UCSD-AML1 (cell line): Measurements from ENCODE around the gene EP400.
"Not testable (repeated sequence)": the region's sequence is repeated elsewhere in the genome, so short reads cannot be mapped to it uniquely, and the experiment has no call there.

Source experiments
- DNase-seq: peaks from one replicate; lab custom pipeline; 2025; ENCODE audit not compliant: unreplicated experiment; lab: John Stamatoyannopoulos, UW

Gene EP400

DNA sequence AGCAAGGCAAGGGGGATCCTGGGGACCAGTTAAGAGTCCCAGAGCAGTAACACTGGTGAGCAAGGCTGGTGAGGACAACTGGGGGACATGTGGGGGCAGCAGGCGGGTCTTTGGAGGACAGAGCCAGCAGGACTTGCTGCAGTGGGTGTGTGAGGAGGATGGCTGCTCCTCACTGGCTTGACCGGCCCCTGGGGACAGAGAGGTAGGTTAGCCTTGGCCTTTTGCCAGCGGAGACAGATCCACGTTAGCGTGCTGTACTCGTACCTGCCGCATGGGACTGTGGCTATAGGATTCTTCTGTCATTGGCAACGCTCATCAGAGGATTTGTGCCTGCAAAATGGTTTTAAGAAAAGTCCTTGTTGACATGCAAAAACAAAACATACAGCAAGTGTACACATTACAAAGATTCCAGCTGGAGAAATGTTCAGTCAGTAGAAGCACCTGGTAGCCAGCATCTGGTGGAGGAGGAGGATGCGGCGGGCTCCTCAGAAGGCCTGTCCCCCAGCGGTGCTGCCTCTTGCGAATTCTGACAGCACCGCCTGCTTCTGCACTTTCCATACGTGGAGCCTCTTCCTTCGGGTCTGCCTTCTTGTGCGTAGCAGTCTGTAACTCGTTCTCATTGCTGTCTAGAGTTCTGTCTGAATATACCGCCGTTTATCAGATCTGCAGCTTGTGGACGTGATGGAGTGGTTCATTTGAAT lies 91.3 kb downstream of the EP400 start:
- DNase-seq = no peak

DNA sequence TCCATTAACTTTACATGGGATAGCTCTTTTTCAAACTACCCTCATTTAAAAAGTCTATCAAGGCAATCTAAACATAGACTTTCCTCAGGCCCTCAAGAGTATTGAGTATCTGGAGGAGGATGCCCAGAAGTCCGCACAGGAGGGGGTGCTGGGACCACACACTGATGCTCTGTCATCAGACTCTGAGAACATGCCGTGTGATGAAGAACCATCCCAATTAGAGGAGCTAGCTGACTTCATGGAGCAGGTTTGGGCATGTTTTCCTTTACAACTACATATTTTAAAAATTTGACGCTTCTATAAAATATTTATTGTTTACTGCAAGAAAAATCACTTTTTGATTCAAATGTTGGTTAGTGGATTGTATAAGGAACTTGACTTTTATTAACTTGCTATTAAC lies 93.5 kb downstream of the EP400 start:
- no peak for DNase-seq

DNA sequence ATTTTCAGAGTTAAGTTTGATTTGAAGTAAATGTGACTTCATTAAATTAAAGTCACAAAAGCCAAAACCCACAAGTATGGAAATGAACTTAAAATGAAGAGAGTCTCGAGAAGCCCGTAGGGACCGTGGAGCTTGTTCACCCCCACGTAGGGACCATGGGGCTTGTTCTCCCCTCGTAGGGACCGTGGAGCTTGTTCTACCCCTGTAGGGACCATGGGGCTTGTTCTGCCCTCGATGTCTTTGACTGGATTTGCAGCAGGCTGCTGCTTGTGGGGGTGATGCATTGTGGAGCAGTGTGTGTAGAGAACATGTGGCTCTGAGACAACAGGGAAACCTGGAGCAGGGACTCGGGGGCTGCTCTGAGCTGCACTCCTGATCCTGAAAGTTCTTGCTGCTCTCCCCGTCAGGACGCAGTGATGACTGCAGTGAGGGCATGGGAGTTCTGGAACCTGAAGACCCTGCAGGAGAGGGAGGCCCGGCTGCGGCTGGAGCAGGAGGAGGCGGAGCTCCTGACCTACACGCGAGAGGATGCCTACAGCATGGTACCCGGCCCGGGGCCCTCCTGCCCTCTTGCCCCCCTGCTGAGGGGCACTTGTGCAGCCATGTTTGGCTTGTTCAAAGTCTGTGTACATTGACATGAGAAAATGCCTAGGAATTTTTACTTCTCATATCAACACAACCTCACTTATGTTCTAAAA lies 94.2 kb downstream of the EP400 start:
- no peak for DNase-seq

DNA sequence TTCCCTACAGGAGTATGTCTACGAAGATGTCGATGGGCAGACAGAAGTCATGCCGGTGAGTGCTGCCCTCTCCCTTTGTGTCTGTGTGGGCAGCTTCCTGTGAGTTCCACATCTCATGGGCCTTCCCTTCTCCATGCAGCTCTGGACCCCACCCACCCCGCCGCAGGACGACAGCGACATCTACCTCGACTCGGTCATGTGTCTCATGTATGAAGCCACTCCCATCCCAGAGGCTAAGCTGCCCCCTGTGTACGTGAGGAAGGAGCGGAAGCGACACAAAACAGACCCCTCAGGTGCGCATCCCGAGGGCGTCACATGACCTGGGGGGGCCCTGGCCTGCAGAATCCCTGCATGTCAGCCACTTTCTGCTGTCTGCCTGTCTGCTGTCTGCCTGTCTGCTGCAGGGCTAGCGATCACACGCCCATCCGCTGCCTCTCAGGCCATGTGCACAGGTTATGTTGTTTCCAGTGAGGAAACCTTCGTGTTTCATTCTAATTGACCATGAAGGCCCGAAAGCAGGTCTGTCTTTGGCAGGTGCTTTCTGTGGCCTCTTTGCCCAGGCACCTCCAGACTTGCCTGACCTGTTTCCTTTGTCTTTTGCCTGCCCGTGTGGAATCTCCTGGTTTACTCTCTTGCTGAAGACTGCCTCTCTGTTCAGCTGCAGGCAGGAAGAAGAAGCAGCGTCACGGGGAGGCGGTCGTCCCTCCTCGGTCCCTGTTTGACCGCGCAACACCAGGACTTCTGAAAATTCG lies 95.1 kb downstream of the EP400 start:
- DNase-seq = no peak

DNA sequence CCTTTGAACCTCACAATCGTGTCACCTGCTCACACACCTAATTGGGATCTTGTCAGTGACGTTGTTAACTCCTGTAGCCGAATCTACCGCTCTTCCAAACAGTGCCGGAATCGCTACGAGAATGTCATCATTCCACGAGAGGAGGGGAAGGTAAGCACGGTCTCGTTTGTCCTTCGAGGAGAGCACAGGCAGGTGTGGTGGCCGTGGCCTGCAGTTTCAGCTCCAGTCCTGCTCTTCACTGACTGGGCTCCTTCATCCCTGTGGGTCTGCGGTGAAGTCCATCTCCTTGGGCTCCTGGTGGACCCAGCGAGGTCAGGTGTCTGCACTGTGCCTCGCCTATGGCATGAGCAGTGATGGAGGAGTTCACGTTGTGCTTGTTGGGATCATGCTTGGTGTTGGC lies 96.0 kb downstream of the EP400 start:
- no peak for DNase-seq

DNA sequence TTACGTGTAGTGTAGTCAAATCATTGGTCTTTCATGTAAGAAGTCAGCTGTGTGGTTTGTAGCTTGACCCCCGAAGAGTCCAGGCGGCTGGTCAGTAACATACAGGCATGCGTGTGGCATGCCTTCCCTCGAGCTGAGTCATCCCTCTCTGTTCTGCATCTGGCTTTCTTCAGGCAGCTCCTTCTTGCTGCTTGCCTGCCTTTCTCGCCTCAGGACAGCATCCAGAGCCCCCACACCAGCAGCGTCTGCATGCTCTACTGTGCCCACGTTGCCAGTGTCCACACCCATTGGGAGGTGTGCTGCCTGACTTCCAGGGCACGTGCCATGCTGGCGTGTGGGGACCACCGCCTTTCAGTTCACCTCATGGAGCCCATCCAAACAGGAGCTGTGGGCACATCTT lies 96.8 kb downstream of the EP400 start:
- no peak for DNase-seq

DNA sequence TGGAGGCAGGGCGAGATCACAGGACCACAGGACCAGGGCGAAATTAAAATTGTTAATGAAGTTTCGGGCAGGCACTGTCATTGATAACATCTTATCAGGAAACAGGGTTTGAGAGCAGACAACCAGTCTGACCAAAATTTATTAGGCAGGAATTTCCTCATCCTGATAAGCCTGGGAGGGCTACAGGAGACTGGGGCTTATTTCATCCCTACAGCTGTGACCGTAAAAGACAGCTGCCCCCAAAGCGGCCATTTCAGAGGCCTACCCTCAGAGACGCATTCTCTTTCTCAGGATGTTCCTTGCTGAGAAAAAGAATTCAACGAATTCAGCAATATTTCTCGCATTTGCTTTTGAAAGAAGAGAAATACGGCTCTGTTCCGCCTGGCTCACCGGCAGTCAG lies 97.9 kb downstream of the EP400 start:
- DNase-seq = not testable (repeated sequence)

DNA sequence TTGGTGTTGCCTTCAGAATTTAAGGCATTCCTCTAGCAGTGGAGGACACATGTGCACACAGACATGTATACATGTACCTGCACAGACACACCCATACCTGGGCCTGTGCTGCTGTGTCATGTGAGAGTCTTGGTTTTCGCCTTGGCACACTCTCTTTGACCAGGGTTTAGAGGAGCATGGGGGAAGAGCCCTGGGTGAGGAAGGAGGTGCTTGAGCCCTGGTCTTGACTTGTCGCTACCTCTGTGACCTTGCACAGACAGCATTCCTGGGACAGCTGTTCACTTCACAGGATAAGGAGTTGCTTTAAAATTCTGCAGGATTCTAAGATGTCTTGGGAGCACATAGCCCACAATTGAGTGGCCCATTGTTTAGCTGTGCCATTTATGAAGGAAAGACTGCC lies 99.7 kb downstream of the EP400 start:
- DNase-seq = no peak

DNA sequence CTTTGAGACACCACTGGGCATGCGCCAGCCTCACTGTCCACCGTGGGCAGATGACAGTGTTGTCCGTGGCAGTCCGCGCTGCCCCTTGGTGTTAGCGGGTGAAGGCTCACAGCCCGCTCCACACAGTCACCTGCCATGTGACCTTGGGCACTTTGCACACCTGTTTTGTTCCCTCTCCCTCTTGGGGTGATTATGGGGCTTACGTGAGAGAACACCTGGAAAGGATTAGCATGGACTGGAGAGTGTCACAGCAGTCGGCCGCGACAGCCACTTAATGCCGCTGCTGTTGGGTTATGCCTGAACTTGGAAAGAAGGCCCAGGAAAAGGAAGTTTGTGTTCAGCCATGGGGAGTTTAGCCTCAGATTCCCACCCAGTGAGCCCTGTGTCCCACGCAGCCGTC lies 100.1 kb downstream of the EP400 start:
- DNase-seq = no peak

DNA sequence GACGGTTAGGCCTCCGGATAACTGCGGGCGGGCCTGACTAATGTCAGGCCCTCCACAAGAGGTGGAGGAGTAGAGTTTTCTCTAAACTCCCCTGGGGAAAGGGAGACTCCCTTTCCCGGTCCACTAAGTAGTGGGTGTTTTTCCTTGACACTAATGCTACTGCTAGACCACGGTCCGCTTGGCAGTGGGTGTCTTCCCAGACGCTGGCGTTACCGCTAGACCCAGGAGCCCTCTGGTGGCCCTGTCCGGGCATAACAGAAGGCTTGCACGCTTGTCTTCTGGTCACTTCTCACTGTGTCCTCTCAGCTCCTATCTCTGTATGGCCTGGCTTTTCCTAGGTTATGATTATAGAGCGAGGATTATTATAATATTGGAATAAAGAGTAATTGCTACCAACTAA lies 102.0 kb downstream of the EP400 start:
- DNase-seq = not testable (repeated sequence)

DNA sequence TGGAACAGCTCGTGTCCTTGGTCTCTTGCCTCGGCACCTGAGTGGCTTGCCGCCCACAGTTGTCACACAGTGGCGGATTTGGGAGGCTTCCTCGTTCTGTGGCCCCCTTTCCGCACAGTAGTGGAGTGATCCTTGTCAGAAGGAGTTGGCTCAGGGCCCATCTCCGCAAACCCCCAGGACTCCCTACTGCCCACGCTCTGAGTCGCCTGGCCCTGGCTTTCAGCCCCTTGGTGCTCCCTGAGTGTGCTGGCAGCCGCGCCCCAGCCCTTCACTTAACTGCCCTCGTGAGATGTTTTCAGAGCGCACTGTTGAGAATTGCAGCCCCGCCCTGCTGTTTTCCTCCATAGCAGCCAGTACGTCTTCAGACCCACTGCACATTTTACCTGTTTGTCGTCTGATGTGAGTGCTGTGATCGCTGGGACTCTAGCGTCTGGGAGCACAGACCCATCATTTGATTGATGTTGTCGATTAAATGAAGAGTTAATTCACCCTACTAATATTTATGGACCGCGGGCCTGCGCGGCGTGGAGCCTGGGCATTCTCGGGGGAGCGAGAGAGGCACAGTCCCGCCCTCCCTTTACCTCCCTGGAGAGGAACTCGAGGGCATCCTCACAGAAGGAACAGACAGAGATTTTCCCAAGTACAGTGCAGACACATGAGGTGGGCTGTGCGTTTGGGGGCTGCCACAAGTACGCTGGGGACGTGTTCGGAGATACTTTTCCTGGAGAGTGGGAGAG lies 102.6 kb downstream of the EP400 start:
- DNase-seq = no peak

DNA sequence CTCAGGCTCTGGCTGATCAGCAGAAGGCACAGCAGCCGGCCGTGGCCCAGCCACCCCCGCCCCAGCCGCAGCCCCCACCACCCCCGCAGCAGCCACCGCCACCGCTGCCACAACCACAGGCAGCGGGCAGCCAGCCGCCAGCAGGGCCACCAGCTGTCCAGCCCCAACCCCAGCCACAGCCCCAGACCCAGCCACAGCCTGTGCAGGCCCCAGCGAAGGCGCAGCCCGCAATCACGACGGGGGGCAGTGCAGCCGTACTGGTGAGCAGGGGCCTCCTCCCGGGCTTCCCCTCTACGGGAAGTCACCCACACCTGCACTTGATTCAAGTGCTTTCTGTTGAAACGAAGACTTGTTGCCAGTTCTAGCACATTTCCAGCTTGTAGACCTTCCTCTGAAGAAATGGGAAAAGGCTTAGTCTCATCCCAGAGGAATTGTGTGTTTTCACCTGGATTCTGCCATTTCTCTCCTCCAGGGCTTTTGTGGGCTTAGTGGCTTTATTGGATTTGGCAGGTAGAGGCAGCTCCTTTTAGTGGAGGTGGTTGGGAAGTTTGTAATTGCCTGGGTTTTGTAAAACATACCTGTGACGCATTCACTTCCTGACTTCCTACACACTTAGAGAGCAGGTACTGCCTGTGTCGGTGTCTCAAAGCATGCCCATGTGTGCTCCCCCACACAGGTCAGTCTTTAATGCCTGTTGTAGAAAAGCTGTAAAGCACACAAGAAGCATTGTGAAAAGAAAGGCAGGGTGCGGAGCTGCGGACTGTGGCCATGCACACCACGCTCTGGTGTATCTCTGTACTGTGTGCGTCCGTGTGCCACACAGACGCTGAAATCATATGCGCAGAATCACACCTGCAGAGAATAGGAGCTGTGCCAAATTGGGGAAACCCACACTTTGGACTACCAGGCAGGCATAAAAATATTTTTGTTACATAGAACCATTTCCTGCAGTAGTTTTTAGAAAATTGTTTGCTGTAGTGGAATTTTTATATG lies 103.9 kb downstream of the EP400 start:
- no peak for DNase-seq

DNA sequence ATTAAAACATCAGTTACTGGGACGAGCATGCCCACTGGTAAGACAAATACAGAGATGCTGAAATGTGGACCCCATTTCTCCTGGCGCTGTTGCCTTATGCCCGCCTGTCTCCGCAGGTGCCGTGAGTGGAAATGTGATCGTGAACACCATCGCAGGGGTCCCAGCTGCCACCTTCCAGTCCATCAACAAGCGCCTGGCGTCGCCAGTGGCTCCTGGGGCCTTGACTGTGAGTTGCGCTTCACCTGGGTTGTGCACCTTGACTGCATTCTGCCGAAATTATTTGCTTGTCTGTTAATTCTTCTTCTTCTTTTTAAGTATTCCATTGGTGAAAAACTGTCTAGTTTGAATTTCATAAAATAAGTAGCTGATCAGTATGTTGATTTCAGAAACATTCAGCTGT lies 105.2 kb downstream of the EP400 start:
- no peak for DNase-seq

DNA sequence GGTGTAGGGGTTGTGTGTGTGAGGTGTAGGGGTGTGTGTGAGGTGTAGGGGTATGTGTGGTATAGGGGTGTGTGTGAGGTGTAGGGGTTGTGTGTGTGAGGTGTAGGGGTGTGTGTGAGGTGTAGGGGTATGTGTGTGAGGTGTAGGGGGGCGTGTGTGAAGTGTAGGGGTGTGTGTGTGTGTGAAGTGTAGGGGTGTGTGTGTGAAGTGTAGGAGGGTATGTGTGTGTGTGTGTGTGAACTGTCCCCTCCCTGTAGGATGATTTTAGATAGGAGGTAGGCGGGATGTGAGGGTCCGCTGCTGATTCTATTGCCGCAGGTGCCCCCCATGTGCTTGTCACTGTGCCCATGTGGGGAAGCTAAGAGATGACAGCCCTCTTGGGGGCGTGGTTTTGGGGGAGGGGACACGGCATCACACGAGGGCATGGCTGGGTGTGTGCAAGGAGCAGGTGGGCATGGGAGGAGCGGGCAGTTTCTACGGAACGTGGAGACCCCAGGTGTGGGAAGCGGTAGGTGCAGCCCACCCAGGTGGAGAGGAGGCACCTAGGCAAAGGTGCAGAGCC lies 105.9 kb downstream of the EP400 start:
- no peak for DNase-seq

DNA sequence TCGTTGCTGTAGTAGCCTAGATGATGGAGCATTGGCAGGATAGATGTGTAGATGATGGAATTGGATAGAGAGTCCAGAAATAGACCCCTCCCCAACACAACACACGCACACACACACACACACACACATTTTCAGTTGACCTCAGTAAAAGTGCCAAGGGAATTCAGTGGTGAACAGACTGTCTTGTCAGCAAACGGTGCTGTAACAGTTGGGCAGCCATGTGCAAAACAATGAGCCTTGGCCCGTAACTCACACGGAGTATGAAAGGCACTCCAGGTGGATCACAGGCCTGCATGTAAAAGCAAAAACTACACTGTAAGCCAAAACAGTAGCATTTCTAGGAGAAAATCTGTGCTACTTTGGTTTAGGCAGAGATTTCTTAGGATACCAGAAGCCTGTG lies 106.6 kb downstream of the EP400 start:
- DNase-seq = no peak

DNA sequence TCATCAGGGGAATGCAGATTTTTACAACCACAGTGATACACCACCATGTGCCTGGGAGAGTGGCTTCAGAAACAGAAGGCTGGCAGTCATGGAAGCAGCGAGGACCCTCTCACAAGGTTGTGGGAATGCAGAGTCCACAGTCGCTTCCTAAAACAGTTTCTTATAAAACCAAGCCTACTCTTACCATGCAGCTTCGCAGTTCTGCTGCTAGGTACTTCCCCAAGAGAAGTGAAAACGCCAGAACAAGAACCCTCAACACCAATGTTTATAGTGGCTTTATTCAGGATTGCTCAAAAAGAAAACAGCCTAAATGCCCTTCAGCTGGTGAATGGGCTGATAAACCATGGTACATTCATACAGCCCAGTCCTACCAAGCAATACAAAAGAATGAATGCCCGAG lies 107.2 kb downstream of the EP400 start:
- no peak for DNase-seq

DNA sequence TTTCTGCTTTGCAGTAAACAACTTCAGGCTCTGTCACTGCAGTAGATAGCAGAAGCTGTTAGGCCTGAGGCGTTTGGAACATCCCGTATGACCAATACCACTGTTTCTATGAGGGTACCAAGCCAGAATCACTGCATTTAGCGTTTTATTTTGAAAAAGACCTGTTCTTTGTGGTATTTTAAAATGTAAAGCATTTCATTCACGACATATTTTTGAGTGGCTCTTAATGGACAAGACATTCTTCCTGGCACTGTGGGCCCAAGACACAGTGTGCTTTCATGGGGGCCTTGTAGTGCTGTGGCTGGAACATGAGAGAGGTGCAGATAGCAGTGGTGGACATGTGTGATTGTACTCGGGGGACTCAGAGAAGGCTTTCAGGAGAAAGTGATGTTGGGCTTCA lies 107.9 kb downstream of the EP400 start:
- no peak for DNase-seq

DNA sequence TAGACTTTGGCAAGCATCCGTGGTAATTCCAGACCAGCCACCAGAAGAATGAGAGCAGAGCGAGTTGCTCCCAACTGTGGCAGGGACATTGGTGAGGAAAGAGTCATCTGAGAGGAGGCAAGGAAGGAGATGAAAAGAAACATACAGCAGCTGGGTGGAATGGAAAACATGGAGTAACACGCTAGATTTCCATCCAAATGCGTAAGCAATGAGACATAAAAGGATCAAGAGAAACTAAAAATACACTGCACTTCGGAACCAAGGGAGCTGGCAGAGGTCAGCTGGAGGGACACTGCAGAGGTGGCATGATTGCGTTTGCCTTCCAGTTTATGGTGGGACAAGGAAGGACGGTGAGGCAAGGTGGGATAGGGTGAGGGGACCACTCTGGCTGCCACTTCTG lies 111.5 kb downstream of the EP400 start:
- DNase-seq = no peak

DNA sequence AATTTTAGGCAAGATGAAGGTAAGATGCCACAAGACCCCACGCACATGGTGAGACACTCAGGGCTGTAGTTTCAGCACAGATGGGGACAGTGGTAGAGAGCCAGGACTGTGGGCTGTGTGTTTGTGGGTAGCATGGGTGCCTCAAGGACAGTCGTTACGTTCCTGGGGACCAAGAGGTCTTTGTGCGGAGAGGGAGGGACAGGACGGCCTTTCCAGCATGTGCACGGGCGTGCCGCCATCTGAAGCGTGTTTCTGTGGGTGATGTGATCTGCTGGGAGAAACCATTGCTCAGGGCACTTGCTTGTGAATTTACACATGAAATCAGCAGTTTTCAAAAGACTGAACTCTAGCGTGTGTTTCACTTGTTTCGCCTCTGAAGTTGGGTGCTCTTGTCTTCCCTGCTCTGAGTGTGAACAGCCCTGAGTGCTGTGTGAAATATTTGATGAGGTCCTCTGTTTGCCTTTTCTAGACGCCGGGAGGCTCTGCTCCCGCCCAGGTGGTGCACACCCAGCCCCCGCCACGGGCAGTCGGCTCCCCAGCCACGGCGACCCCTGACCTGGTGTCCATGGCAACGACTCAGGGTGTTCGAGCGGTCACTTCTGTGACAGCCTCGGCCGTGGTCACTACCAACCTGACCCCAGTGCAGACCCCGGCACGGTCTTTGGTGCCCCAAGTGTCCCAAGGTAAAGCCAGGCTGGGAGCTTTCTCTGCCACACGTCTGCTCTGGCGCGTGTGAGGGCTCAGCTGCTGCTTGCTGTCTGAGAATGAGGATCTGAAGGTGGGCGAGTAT lies 112.1 kb downstream of the EP400 start:
- DNase-seq = no peak
